ENCODE results near the gene ENTPD6. TPM values are rescaled to one million over a fixed set of nuclear protein-coding genes. Genes with fewer than 3 reads are reported as not detected.
"Not testable (repeated sequence)": the region's sequence is repeated elsewhere in the genome, so short reads cannot be mapped to it uniquely, and the experiment has no call there.

The ENTPD6 gene
- total RNA-seq, 1 experiment from 2014 or later, result 122 TPM

GRCh38 chr20:25160467-25160866 lies 35.0 kb upstream of the ENTPD6 start:
- Histone ChIP-seq H3K4me3 (ENCODE audit: low read length) (no peak overlapping the region), H3K79me2 (ENCODE audit: low read length) (no peaks in the 10 kb centered on the region), H3K27me3 (ENCODE audit: low read length) (no peaks in the 10 kb centered on the region), H3K27ac (ENCODE audit: low read length) (no peak overlapping the region), H3K9me3 (ENCODE audit: low read length) (peaks cover 16% of the 10 kb centered on the region), H3F3A (ENCODE audit: low read length, unreplicated experiment) (no peaks in the 10 kb centered on the region), H3K36me3 (ENCODE audit: low read depth, low read length) (no peaks in the 10 kb centered on the region), H3K9me2 (replicated peaks; ENCODE audit: low read length) (no peaks in the 10 kb centered on the region), H4K20me1 (ENCODE audit: low read length) (no peaks in the 10 kb centered on the region), H2AFZ (ENCODE audit: low read length) (no peak overlapping the region), H3K9ac (ENCODE audit: low read length) (no peak overlapping the region), H3K4me1 (ENCODE audit: insufficient read depth, low read length) (no peaks in the 10 kb centered on the region), H3K4me2 (ENCODE audit: low read length) (no peak overlapping the region)
- DNase-seq (no peak), ATAC-seq (no peak)
- ChIA-PET CTCF (no interaction called here), POLR2A (ENCODE audit: unreplicated experiment) (no interaction called here)
- no TSS peak for BruUV-seq (replicated peaks)
- intact Hi-C loops (cut with micrococcal nuclease), result no loop called here
- TF ChIP-seq EZH2 (IDR thresholded peaks at IDR 0.05; ENCODE audit: low read length, unreplicated experiment), result no peak
- no peak for TF ChIP-seq CTCF (conservative IDR thresholded peaks at IDR 0.05; ENCODE audit: low read depth, low read length)

DNA sequence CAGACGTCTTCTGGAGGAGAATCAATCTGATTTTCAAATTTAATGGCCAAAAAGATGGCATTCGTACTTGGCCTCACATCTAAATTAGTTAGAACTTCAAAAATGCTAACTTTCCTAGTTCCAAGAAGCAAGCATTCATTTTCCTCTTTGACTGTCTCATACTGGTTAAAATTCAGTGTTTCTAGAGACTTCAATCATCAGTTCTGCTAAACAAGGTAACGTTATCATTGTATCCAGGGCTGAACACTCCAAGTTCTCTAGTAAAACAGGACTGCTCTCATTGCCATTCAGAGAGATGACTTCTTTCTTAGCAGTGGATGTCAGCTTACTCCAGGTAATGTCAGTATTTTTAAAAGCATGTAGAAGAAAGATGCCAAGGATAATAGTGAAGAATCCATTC lies 34.6 kb upstream of the ENTPD6 start:
- TF ChIP-seq EZH2phosphoT487 (IDR thresholded peaks at IDR 0.05; ENCODE audit: borderline replicate concordance, low read length) (no peak), EZH2 (IDR thresholded peaks at IDR 0.05; ENCODE audit: low read length, unreplicated experiment) (no peak), CTCF (conservative IDR thresholded peaks at IDR 0.05; ENCODE audit: low read depth, low read length) (no peak)
- POLR2A ChIA-PET (ENCODE audit: unreplicated experiment), result no interaction called here
- Histone ChIP-seq H2AFZ (ENCODE audit: low read length) (no peak overlapping the region), H3K4me3 (ENCODE audit: low read length) (no peak overlapping the region), H3K4me1 (ENCODE audit: insufficient read depth, low read length) (no peaks in the 10 kb centered on the region), H3K4me2 (ENCODE audit: low read length) (no peak overlapping the region), H3K36me3 (ENCODE audit: low read depth, low read length) (no peaks in the 10 kb centered on the region), H3K9me3 (ENCODE audit: low read length) (peaks cover 16% of the 10 kb centered on the region), H3F3A (ENCODE audit: low read length, unreplicated experiment) (no peaks in the 10 kb centered on the region), H3K27ac (ENCODE audit: low read length) (no peak overlapping the region), H3K9ac (ENCODE audit: low read length) (no peak overlapping the region), H3K27me3 (ENCODE audit: low read length) (no peaks in the 10 kb centered on the region), H3K9me2 (replicated peaks; ENCODE audit: low read length) (no peaks in the 10 kb centered on the region), H3K79me2 (ENCODE audit: low read length) (no peaks in the 10 kb centered on the region), H4K20me1 (ENCODE audit: low read length) (no peaks in the 10 kb centered on the region)
- no peak for DNase-seq
- intact Hi-C loops (cut with micrococcal nuclease), result no loop called here
- BruUV-seq (replicated peaks), result no TSS peak
- CTCF ChIA-PET, result no interaction called here
- ATAC-seq, result no peak

DNA sequence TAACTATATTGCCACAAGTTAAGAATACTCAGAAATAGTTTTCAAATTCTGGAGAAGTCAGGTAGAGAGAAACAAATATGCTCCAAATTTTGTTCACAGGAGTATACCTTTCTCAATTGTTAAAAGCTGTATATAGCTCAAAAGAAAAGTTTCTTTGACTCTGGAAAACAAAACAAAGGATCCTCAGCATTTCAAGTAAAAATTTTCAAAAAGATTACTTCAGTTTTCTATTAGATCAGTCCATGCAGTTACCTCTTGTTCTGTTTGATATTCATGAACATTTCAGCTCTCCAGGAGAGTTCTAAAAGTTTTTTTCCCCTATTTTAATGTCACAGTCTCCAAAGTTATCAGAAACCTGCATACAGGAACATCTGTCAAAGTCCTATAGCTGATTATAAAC lies 30.4 kb upstream of the ENTPD6 start:
- Histone ChIP-seq H4K20me1 (ENCODE audit: low read length) (no peaks in the 10 kb centered on the region), H3K36me3 (ENCODE audit: low read depth, low read length) (no peaks in the 10 kb centered on the region), H3K9ac (ENCODE audit: low read length) (no peak overlapping the region), H3K79me2 (ENCODE audit: low read length) (no peaks in the 10 kb centered on the region), H2AFZ (ENCODE audit: low read length) (no peak overlapping the region), H3K9me2 (replicated peaks; ENCODE audit: low read length) (no peaks in the 10 kb centered on the region), H3K4me2 (ENCODE audit: low read length) (no peak overlapping the region), H3K4me1 (ENCODE audit: insufficient read depth, low read length) (no peaks in the 10 kb centered on the region), H3K27ac (ENCODE audit: low read length) (no peak overlapping the region), H3F3A (ENCODE audit: low read length, unreplicated experiment) (no peaks in the 10 kb centered on the region), H3K27me3 (ENCODE audit: low read length) (no peaks in the 10 kb centered on the region), H3K4me3 (ENCODE audit: low read length) (no peak overlapping the region), H3K9me3 (ENCODE audit: low read length) (peaks cover 16% of the 10 kb centered on the region)
- CTCF ChIA-PET, result no interaction called here
- DNase-seq (no peak), ATAC-seq (no peak)
- intact Hi-C loops (cut with micrococcal nuclease), result no loop called here
- BruUV-seq (replicated peaks), result no TSS peak
- POLR2A ChIA-PET (ENCODE audit: unreplicated experiment), result no interaction called here
- TF ChIP-seq CTCF (conservative IDR thresholded peaks at IDR 0.05; ENCODE audit: low read depth, low read length) (no peak), EZH2phosphoT487 (IDR thresholded peaks at IDR 0.05; ENCODE audit: borderline replicate concordance, low read length) (no peak), EZH2 (IDR thresholded peaks at IDR 0.05; ENCODE audit: low read length, unreplicated experiment) (no peak)

- H3K27ac ChIP-seq (ENCODE audit: low read length); H3K4me2 ChIP-seq (ENCODE audit: low read length); H4K20me1 ChIP-seq (ENCODE audit: low read length); POLR2A ChIA-PET (ENCODE audit: unreplicated experiment); H3K27me3 ChIP-seq (ENCODE audit: low read length); ATAC-seq; H3K9me2 ChIP-seq (replicated peaks; ENCODE audit: low read length); BruUV-seq (replicated peaks); H3F3A ChIP-seq (ENCODE audit: low read length, unreplicated experiment); H3K36me3 ChIP-seq (ENCODE audit: low read depth, low read length); intact Hi-C loops (cut with micrococcal nuclease); CTCF ChIA-PET; H2AFZ ChIP-seq (ENCODE audit: low read length); H3K4me3 ChIP-seq (ENCODE audit: low read length); DNase-seq; H3K4me1 ChIP-seq (ENCODE audit: insufficient read depth, low read length); H3K9ac ChIP-seq (ENCODE audit: low read length); H3K79me2 ChIP-seq (ENCODE audit: low read length): not testable (repeated sequence)
- H3K9me3 ChIP-seq (ENCODE audit: low read length), result peaks cover 16% of the 10 kb centered on the region
Measured at GRCh38 chr20:25166105-25166782, 29.3 kb upstream of the ENTPD6 start.
